Fibroblast of villous mesenchyme (primary cell): ENCODE measurements around the gene ITGB6. TPM values are rescaled to one million over a fixed set of nuclear protein-coding genes. Genes with fewer than 3 reads are reported as not detected.

Experiments
- DNase-seq: peaks from one replicate; pipeline ENCODE4 v3.0.0-alpha.2; 2010; ENCODE audit warnings: low read depth
- H3K4me3 ChIP-seq: 2 replicates; pipeline ENCODE4 v1.5.1; 2011; ENCODE audit warnings: low read depth, mild to moderate bottlenecking, low read length
- CTCF ChIP-seq: IDR thresholded peaks from 2 replicates; pipeline ENCODE4 v1.5.1; 2012; ENCODE audit warnings: low read depth, mild to moderate bottlenecking, low read length; ENCODE audit not compliant: insufficient read depth
- total RNA-seq: library from RNA; depleted of rRNA; stranded (reverse); fragments of >200 nt; gene quantifications from 2 replicates; pipeline ENCODE4 v1.2.3, GENCODE V29; 2012

ITGB6 gene
- total RNA-seq, 1 donor = not detected

- no peak for DNase-seq
- no peak overlapping the region for H3K4me3 ChIP-seq
- TF ChIP-seq CTCF = no peak
Measured at GRCh38 chr2:160141419-160141818, 58.7 kb downstream of the ITGB6 start.

GRCh38 chr2:160140471-160140870, 59.6 kb downstream of the ITGB6 start:
- H3K4me3 ChIP-seq = no peak overlapping the region
- no peak for DNase-seq
- TF ChIP-seq CTCF = no peak

- no peak overlapping the region for H3K4me3 ChIP-seq
- DNase-seq = no peak
Measured at GRCh38 chr2:160139991-160140390, 60.1 kb downstream of the ITGB6 start.

GRCh38 chr2:160139350-160139749, 60.7 kb downstream of the ITGB6 start:
- H3K4me3 ChIP-seq = no peak overlapping the region
- no peak for TF ChIP-seq CTCF
- DNase-seq = no peak

More at GRCh38 chr2:160139991-160140390, 60.1 kb downstream of the ITGB6 start:
- no peak for TF ChIP-seq CTCF

GRCh38 chr2:160138406-160138805, 61.7 kb downstream of the ITGB6 start:
- no peak for TF ChIP-seq CTCF
- no peak overlapping the region for H3K4me3 ChIP-seq
- DNase-seq = no peak

- DNase-seq = no peak
- no peak overlapping the region for H3K4me3 ChIP-seq
- TF ChIP-seq CTCF = no peak
Measured at GRCh38 chr2:160137464-160137863, 62.6 kb downstream of the ITGB6 start.

GRCh38 chr2:160132761-160133160, 67.3 kb downstream of the ITGB6 start:
- no peak overlapping the region for H3K4me3 ChIP-seq
- TF ChIP-seq CTCF = no peak
- DNase-seq = no peak
